ENCODE results near the gene ARSJ. TPM values are rescaled to one million over a fixed set of nuclear protein-coding genes. Genes with fewer than 3 reads are reported as not detected.

ARSJ gene
- total RNA-seq: 8.4 TPM
- long read RNA-seq, full-length matches to known transcripts: 5 of 14 reads
- long read RNA-seq, partial matches to known transcripts: 1 of 14 reads
- long read RNA-seq, other reads (novel, unspliced or antisense): 8 of 14 reads

GRCh38 chr4:113979148-113979904, at the start of gene ARSJ:
TSS of gene ARSJ (minus strand) at chr4:113979647. CDS start at chr4:113978834, 813 bp downstream.
- DNase-seq (peak; percentile 74), ATAC-seq (peak; percentile 85 to 89)
- TF ChIP-seq, protein P1, sequence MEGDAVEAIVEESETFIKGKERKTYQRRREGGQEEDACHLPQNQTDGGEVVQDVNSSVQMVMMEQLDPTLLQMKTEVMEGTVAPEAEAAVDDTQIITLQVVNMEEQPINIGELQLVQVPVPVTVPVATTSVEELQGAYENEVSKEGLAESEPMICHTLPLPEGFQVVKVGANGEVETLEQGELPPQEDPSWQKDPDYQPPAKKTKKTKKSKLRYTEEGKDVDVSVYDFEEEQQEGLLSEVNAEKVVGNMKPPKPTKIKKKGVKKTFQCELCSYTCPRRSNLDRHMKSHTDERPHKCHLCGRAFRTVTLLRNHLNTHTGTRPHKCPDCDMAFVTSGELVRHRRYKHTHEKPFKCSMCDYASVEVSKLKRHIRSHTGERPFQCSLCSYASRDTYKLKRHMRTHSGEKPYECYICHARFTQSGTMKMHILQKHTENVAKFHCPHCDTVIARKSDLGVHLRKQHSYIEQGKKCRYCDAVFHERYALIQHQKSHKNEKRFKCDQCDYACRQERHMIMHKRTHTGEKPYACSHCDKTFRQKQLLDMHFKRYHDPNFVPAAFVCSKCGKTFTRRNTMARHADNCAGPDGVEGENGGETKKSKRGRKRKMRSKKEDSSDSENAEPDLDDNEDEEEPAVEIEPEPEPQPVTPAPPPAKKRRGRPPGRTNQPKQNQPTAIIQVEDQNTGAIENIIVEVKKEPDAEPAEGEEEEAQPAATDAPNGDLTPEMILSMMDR (IDR thresholded peaks at IDR 0.05): no peak
- Histone ChIP-seq H3K9me3 (no peaks in the 10 kb centered on the region), H3K36me3 (no peaks in the 10 kb centered on the region), H3K27ac (peak within 1 kb of the TSS; percentile 82), H3K4me1 (no peaks in the 10 kb centered on the region), H3K4me3 (peak within 1 kb of the TSS; percentile 64), H3K27me3 (ENCODE audit: low read depth) (no peaks in the 10 kb centered on the region)
- intact Hi-C loops (cut with DNase I): no loop called here

DNA sequence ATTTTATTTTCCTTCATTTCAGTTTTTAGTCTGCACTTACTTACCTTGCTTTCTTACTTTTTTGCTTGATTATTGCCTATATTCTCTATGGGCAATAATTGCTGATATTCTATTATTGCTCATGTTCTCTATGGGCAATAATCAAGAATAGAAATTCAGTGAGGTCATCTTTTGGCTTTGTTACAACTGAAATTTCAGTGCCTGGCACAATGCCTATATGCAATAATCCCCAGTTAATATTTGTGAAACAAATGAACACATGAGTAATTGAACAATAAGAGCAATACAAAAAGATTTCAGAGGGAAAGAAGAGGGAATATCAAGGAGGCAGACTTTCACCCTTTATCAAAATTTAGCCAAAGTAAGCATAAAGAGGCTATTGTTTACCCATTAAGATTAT, 48.6 kb upstream of the ARSJ start:
- intact Hi-C loops (cut with DNase I): no loop called here
- no peaks in the 10 kb centered on the region for H3K4me1 ChIP-seq
- H3K4me3 ChIP-seq: no peak overlapping the region
- no peak overlapping the region for H3K27ac ChIP-seq
- TF ChIP-seq, protein P1 (IDR thresholded peaks at IDR 0.05): no peak
- no peaks in the 10 kb centered on the region for H3K27me3 ChIP-seq (ENCODE audit: low read depth)
- no peak for ATAC-seq
- no peak for DNase-seq
- no peaks in the 10 kb centered on the region for H3K9me3 ChIP-seq
- H3K36me3 ChIP-seq: no peaks in the 10 kb centered on the region

GRCh38 chr4:114027596-114027995, 48.1 kb upstream of the ARSJ start:
- H3K9me3 ChIP-seq: no peaks in the 10 kb centered on the region
- no peaks in the 10 kb centered on the region for H3K4me1 ChIP-seq
- intact Hi-C loops (cut with DNase I): no loop called here
- DNase-seq (no peak), ATAC-seq (no peak)
- no peak overlapping the region for H3K27ac ChIP-seq
- no peak overlapping the region for H3K4me3 ChIP-seq
- no peaks in the 10 kb centered on the region for H3K27me3 ChIP-seq (ENCODE audit: low read depth)
- TF ChIP-seq, protein P1 (IDR thresholded peaks at IDR 0.05): no peak
- H3K36me3 ChIP-seq: no peaks in the 10 kb centered on the region

DNA sequence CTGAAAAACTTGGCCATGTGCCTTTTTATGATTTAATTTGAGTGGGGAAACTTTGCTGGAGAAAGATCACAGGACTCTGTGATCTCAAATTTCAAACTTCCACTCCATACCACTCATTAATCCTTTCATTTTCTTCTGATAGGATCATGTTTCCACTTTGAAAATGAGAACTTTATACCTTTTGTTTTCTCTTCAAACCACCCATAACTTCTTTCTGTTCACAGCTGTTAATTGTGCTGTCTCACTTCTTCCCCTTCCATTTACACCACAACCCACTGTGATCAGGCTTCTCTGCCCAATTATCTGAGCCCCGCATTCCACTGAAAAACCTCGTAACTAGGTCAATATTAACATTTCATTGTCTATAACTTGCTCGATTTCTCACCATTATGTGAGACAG, 47.0 kb upstream of the ARSJ start:
- DNase-seq (no peak), ATAC-seq (no peak)
- TF ChIP-seq, protein P1 (IDR thresholded peaks at IDR 0.05): no peak
- H3K36me3 ChIP-seq: no peaks in the 10 kb centered on the region
- no peak overlapping the region for H3K4me3 ChIP-seq
- H3K27ac ChIP-seq: no peak overlapping the region
- intact Hi-C loops (cut with DNase I): no loop called here
- H3K4me1 ChIP-seq: no peaks in the 10 kb centered on the region
- no peaks in the 10 kb centered on the region for H3K9me3 ChIP-seq
- H3K27me3 ChIP-seq (ENCODE audit: low read depth): no peaks in the 10 kb centered on the region

DNA sequence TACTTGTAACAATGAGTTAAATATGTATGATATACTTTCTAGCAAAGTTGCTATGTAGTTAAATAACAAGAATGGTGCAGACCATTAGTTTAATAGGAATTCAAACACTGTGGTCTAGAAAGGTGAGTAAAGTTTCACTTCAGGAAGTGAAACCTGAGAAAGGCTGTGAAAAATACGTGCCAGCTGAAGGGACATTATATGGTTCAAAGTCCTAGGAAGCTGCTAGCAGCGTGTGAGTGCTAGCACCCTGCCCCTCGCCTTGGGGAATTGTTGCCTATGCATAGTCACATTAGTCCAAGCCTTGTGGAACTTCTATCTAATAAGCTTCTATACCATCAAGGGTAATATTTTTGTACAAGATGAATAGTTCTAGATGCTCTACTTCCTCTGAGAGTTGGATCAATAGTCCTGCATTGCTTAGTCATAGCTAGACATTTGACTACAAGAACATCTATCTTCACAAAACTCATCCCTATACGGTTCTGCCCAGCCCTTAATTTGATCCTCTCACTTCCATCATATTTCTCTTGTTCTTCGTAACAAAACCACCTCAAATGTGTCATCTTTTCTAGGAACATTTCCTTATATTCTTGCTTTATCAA, 45.8 kb upstream of the ARSJ start:
- DNase-seq: no peak
- Histone ChIP-seq H3K27ac (no peak overlapping the region), H3K27me3 (ENCODE audit: low read depth) (no peaks in the 10 kb centered on the region), H3K36me3 (no peaks in the 10 kb centered on the region), H3K4me3 (no peak overlapping the region), H3K4me1 (no peaks in the 10 kb centered on the region), H3K9me3 (no peaks in the 10 kb centered on the region)
- no peak for ATAC-seq
- TF ChIP-seq, protein P1 (IDR thresholded peaks at IDR 0.05): no peak
- intact Hi-C loops (cut with DNase I): no loop called here

Data from lower lobe of right lung (tissue), 2 donors.